ENCODE measurements around the gene RAB8A.
"Not testable (repeated sequence)": the region's sequence is repeated elsewhere in the genome, so short reads cannot be mapped to it uniquely, and the experiment has no call there.

Gene RAB8A

DNA sequence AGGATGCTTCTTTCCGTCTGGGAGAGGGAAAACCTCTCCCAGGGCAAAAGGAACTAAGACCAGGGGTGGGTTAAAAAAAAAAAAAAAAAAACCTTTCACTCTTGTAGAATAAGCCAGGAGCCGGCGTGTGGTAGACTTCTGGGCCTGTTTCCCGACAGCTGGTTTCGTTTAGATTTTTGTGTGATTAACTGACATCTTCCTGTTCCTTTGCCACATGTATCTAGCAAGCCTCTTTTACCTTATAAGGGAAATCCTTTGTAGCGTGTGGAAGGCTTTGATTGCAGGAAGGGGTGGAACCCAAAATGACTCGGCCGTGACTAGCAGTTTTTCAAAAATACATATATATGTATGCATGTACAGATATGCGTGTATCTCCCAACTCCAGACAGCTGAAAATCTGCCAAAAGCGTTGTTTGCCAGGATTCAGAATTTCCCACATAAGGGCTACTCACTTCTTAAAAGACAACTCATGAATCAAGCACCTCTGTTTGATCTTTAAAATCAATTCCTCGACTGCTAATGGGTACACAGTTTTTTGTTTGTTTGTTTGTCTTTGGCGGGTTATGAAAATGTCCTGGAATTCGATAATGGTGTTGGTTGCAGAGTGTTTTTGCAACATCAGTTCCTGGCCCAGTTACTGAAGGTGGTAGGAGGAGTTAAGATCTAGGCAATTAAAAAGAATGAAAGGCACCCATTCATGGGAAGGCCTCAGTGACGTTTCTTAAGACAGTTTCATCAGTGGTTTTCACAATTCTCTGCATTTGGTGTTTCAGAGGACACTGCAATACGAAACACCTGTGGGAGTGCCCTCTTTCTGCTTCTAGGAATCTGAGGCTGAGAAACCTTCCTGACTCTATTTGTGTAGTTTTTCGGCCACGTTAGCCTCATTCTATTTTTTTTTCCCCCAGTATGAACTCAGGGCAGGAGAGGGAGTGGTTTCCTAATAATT lies 32.7 kb upstream of the RAB8A start:
- peak; percentile 59 for DNase-seq

- DNase-seq: no peak
Observed at GRCh38 chr19:16084067-16084685, 27.5 kb upstream of the RAB8A start.

GRCh38 chr19:16085115-16085514 lies 26.6 kb upstream of the RAB8A start:
- DNase-seq: no peak

- not testable (repeated sequence) for DNase-seq
Observed at GRCh38 chr19:16087404-16087803, 24.3 kb upstream of the RAB8A start.

- no peak for DNase-seq
Observed at GRCh38 chr19:16087940-16088339, 23.7 kb upstream of the RAB8A start.

DNA sequence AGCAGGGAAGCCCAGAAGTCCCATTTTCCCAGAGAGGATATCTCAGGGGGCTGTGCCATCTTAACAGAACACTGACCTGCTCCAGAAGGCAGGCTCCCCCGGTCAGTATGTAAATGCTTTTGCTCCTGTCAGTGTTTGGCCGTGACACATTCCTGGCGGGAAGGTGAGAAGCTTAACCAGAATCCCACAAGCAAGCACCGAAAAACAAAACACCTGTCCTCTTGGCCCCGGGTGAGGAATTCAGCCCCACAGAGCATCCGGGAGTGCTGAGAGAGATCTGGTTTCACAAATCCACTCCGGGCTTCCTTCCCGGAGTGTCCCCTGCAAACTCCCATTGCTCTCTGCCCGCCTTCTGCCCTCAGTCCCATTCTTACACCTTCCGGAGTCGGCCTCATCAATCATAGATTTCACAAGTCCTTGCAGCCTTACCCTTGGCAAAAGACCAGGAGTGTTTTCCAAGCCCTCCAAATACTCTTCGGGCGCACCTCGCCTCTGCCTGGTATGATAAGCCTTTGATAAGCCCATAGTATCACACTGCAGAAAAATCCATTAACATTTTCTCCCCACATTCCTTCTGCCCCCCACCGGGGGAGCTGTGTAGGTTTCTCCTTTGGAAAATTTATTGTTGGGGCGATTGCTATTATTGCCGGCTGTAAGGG lies 23.2 kb upstream of the RAB8A start:
- no peak for DNase-seq

DNA sequence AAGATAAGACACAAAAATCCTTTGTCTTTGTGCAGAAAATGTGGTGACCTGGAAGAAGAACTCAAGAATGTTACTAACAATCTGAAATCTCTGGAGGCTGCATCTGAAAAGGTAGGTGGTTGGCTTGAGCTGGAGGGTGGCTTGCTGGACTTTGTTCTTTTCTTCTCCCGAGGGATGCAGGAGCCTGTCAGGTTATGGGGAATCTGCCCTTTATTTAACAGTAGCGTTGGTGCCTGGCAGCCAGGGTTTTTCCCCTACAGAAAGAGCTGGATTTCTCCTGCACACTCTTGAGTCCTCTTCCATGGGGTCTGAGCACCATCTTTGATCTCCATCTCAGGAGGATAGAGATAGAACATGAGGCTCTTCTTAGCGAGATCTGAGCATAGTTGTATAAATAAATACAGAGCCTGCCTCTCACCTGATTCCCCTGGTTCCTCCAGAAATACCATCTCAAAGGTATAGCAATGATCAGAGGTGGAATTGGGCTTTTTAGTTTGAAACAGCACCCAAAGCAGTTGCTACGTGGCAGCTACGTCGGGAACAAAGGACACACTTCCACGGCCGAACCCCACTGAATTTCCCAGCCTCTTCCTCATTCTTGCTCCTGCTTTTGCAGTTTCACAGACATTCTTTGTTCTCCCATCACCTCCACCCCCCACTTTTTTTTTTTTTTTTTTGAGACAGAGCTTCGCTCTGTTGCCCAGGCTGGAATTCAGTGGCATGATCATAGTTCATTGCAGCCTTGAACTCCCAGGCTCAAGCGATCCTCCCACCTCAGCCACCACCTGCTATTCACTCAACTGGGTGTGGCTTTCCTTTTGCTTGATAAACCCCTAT lies 22.5 kb upstream of the RAB8A start:
- DNase-seq: no peak

DNA sequence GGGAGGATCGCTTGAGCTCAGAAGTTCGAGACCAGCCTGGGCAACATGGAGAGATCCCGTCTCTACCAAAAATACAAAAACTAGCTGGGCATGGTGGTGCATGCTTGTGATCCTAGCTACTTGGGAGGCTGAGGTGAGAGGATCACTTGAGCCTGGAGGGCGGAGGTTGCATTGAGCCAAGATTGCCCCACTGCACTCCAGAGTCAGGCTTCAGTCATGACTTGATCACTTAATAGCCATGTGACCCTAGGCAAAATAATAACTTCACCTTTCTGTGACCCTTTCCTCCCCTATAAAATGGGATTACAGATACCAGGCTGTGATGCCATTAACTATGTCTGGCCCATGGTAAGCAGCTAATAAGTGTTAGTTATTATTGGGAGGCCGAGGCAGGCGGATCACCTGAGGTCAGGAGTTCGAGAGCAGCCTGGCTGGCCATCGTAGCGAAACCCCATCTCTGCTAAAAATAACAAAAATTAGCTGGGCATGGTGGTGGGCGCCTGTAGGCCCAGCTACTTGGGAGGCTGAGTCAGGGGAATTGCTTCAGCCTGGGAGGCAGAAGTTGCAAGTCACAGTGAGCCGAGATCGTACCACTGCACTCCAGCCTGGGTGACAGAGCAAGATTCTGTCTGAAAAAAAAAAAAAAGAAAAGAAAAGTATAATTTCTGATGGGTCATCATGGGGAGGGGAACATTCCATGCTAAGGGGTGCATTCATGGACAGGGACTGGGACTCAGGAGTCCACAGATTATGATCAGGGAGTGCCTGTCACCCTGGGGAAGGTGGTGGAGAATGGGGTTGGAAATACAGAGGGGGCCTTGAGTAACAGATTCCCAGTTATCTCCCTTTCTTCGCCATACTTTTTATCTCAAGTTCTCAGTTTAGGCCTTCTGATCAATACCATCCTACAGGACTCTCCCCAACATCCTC lies 19.9 kb upstream of the RAB8A start:
- no peak for DNase-seq

DNA sequence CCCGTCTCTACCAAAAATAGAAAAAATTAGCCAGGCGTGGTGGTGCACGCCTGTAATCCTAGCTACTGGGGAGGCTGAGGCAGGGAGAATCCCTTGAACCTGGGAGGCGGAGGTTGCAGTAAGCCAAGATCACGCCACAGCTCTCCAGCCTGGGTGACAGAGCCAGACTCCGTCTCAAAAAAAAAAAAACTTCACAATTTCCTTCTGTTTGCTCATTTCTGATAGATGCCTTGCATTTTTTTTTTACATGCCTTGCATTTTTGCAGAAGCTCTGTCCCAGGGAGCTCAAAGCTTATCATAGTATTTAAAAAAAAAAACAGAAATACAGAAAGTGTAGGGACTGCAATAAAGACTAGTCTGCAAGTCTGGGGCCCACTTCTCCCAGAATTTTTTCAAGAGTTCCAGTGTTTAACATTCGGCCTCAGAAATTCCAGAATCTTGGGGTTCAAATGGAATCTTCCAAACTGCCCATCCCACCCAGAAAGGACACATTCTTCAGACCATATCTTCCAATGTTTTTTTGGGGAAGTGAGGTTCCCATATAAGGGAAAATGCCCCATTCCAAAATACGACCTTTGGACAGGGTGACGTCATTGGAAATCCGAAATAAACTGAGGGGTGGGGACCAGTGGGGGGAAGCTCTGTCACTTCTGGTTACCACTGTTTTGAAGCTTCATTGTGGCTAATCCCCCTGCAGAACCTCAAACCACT lies 17.2 kb upstream of the RAB8A start:
- DNase-seq: no peak

DNA sequence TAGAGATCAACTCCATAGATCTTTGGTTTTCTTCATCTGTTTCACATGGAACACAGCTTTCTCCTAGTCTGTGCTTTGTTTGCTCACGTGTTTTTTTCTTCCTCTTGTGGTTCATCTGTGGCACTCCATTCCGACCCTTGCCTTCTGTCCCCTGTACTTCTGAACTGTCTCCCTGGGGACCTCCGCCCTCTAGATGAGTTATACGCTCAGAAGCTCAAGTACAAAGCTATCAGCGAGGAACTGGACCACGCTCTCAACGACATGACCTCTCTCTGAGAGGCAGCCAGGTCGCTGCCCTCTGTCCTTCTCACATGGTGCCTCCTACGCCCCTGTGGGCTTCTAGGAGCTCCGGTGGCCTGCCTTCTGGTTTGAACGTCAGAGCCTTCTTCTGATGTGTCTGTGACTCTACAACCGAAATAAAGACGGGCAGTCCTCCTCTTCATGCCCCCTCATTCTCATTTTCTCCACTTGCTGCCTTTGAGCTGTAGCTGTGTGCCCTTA lies 16.6 kb upstream of the RAB8A start:
- DNase-seq: no peak

- DNase-seq: no peak
Observed at GRCh38 chr19:16096280-16096855, 15.3 kb upstream of the RAB8A start.

DNA sequence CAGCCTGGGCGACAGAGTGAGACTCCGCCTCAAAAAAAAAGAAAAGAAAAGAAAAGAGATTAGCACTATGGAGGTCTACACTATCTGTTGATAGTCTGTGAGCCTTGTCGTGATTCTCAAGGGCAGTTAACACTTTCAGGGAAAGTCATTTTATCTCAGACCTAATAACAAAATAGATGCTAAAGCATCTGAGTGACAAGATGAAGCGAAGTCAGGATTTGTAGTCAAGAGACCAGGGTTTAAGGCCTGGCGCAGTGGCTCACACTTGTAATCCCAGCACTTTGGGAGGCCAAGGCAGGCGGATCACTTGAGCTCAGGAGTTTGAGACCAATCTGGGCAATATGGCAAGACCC lies 13.3 kb upstream of the RAB8A start:
- no peak for DNase-seq

GRCh38 chr19:16098821-16099220 lies 12.9 kb upstream of the RAB8A start:
- DNase-seq: no peak

DNA sequence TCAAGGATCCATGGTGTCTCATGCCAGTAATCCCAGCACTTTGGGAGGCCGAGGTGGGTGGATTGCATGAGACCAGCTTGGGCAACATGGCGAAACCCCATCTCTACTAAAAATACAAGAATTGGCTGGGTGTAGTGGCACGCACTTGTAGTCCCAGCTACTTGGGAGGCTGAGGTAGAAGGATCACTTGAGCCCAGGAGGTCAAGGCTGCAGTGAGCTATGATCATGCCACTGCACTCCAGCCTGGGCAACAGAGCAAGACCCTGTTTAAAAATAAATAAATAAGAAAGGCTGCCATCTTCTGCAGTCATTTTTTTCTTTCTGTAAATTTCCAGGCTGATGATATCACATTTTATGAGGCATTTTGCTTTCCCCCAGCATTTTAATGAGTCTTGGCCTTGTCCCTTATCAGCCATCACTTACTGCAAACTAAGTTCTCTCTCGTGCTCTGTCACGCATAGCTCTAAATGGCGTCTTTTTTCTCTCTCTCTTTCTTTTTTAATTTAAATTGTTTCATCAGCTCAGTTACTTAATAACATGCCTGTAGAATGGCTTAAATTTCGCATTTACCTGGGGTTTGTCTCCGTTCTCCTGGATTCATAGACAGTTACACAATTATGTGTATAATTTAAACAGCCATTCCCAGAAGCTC lies 12.2 kb upstream of the RAB8A start:
- not testable (repeated sequence) for DNase-seq

- DNase-seq: no peak
Observed at GRCh38 chr19:16100524-16100923, 11.2 kb upstream of the RAB8A start.

GRCh38 chr19:16104722-16105121 lies 7.0 kb upstream of the RAB8A start:
- no peak for DNase-seq

- no peak for DNase-seq
Observed at GRCh38 chr19:16106121-16106520, 5.6 kb upstream of the RAB8A start.

GRCh38 chr19:16111909-16112752 lies 442 bp downstream of the RAB8A start:
- DNase-seq: no peak

DNA sequence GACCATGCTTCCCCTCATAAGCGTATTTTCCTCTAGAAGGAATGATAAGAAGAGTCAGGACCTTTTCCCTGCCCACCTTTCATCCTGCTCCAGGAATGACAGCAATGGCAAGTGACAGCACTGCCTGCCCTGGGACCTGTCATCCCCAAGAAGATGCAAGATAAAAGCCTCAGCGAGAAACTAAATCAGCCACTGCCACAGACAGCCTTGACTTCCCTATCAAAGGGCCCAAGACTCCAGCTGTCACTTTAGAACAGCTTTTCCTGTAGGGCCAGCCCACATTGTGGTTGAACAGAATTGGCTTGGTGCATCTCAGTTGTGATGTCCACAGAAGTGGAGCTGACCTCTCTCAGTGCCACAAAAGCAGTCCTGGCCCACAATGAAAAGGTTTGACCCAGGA lies 1.1 kb downstream of the RAB8A start:
- no peak for DNase-seq
